Hepatocyte (in vitro differentiated cells): ENCODE measurements around the gene TTC9B. TPM values are rescaled to one million over a fixed set of nuclear protein-coding genes. Genes with fewer than 3 reads are reported as not detected.

Experiments used
- DNase-seq: peaks from one replicate; pipeline ENCODE4 v3.0.0-alpha.2; 2016; ENCODE audit warnings: low spot score
- H2AFZ ChIP-seq: fragments of 200-600 bp; sonication (generic); 2 replicates; pipeline ENCODE4 v1.6.0; 2016; ENCODE audit warnings: antibody characterized with exemption, mild to moderate bottlenecking
- H3K27ac ChIP-seq: fragments of 200-600 bp; sonication (generic); 2 replicates; pipeline ENCODE4 v1.5.1; 2016; ENCODE audit warnings: mild to moderate bottlenecking
- H3K27me3 ChIP-seq: fragments of 200-600 bp; sonication (generic); 2 replicates; pipeline ENCODE4 v1.6.1; 2016
- H3K36me3 ChIP-seq: fragments of 200-600 bp; sonication (generic); replicated peaks from 2 replicates; pipeline ENCODE4 v1.5.1; 2016; ENCODE audit warnings: low read depth; ENCODE audit not compliant: insufficient read depth
- H3K4me1 ChIP-seq: fragments of 200-600 bp; sonication (generic); 2 replicates; pipeline ENCODE4 v1.5.1; 2016; ENCODE audit warnings: mild to moderate bottlenecking, moderate library complexity; ENCODE audit not compliant: insufficient read depth
- H3K4me2 ChIP-seq: fragments of 200-600 bp; sonication (generic); 2 replicates; pipeline ENCODE4 v1.6.0; 2016
- H3K4me3 ChIP-seq: fragments of 200-600 bp; sonication (generic); 2 replicates; pipeline ENCODE4 v1.5.1; 2016; ENCODE audit warnings: mild to moderate bottlenecking
- H3K79me2 ChIP-seq: fragments of 200-600 bp; sonication (generic); 2 replicates; pipeline ENCODE4 v1.6.0; 2017; ENCODE audit warnings: mild to moderate bottlenecking
- H3K9me2 ChIP-seq: fragments of 200-600 bp; sonication (generic); replicated peaks from 2 replicates; pipeline ENCODE4 v1.6.0; 2017; ENCODE audit warnings: mild to moderate bottlenecking; ENCODE audit not compliant: insufficient read depth
- H3K9me3 ChIP-seq: fragments of 200-600 bp; sonication (generic); 2 replicates; pipeline ENCODE4 v1.5.1; 2016; ENCODE audit warnings: low read depth, mild to moderate bottlenecking
- H4K20me1 ChIP-seq: fragments of 200-600 bp; sonication (generic); 2 replicates; pipeline ENCODE4 v1.6.0; 2016; ENCODE audit warnings: mild to moderate bottlenecking; ENCODE audit not compliant: insufficient read depth, poor library complexity, severe bottlenecking
- CTCF ChIP-seq: fragments of 200-600 bp; sonication (generic); IDR thresholded peaks from 2 replicates; pipeline ENCODE4 v1.5.1; 2016; ENCODE audit warnings: antibody characterized with exemption, mild to moderate bottlenecking; ENCODE audit not compliant: poor library complexity
- EZH2 ChIP-seq: fragments of 200-600 bp; sonication (generic); IDR thresholded peaks from 2 replicates; pipeline ENCODE4 v1.6.1; 2016; ENCODE audit warnings: antibody characterized with exemption, mild to moderate bottlenecking, borderline replicate concordance
- EZH2phosphoT487 ChIP-seq: fragments of 200-600 bp; sonication (generic); IDR thresholded peaks from one replicate; pipeline ENCODE4 v1.6.1; 2018; ENCODE audit warnings: antibody characterized with exemption, mild to moderate bottlenecking, low read depth, moderate library complexity; ENCODE audit not compliant: unreplicated experiment, severe bottlenecking
- WGBS: methylation state at CpG from one replicate; pipeline ENCODE4 v1.1.6; 2016; ENCODE audit warnings: low lambda C conversion rate; ENCODE audit errors: missing lambda C conversion rate; 5-methylcytosine and 5-hydroxymethylcytosine counted together
- polyA plus RNA-seq: library from polyadenylated mRNA; unstranded; fragments of >200 nt; fragmentation: Nextera tagmentation; extraction: Ambion mirVana; gene quantifications from 2 replicates; pipeline ENCODE4 v1.2.1, GENCODE V29; 2016
- total RNA-seq: library from RNA; depleted of rRNA; stranded (reverse); fragments of >200 nt; gene quantifications from 2 replicates; pipeline ENCODE4 v1.2.3, GENCODE V29; 2014

The TTC9B gene
- total and polyA plus RNA-seq, 2 experiments from 2014 or later = 0.21 TPM; not detected in 1

DNA sequence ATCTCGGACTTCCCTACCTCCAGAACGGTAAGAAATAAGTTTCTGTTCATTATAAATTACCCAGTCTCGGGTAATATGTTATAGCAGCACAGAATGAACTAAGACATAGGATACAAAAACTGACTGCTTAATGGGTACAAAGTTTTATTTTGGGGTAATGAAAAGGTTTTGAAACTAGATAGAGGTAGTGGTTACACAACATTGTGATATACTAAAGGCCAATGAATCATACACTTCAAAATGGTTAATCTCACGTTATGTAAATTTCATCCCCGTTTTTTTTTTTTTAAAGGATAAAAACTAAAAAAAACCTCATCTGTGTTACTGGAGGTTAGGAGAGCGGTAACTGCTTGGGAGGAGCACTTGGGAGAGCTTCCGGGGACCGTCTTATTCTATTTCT lies 43.4 kb upstream of the TTC9B start:
- H3K9me3 ChIP-seq = no peaks in the 10 kb centered on the region
- H3K27me3 ChIP-seq = no peaks in the 10 kb centered on the region
- H3K4me3 ChIP-seq = no peak overlapping the region
- H3K36me3 ChIP-seq = no peaks in the 10 kb centered on the region
- H3K4me2 ChIP-seq = no peak overlapping the region
- no peak for DNase-seq
- H3K79me2 ChIP-seq = peaks cover 62% of the 10 kb centered on the region
- no peaks in the 10 kb centered on the region for H3K9me2 ChIP-seq
- TF ChIP-seq EZH2phosphoT487 (no peak), EZH2 (no peak), CTCF (no peak)
- no peaks in the 10 kb centered on the region for H3K4me1 ChIP-seq
- H3K27ac ChIP-seq = no peak overlapping the region
- WGBS = 92% methylated on average over 8 of the region's 8 CpGs
- peaks cover 50% of the 10 kb centered on the region for H4K20me1 ChIP-seq
- H2AFZ ChIP-seq = no peak overlapping the region

GRCh38 chr19:40257096-40257517 lies 38.9 kb upstream of the TTC9B start:
- H3K4me3 ChIP-seq = no peak overlapping the region
- DNase-seq = no peak
- H4K20me1 ChIP-seq = peaks cover 32% of the 10 kb centered on the region
- H2AFZ ChIP-seq = no peak overlapping the region
- 97% methylated on average over 8 of the region's 9 CpGs for WGBS
- no peaks in the 10 kb centered on the region for H3K36me3 ChIP-seq
- H3K4me2 ChIP-seq = no peak overlapping the region
- no peaks in the 10 kb centered on the region for H3K4me1 ChIP-seq
- no peak overlapping the region for H3K27ac ChIP-seq
- peaks cover 54% of the 10 kb centered on the region for H3K79me2 ChIP-seq
- no peak for TF ChIP-seq CTCF
- TF ChIP-seq EZH2phosphoT487 = no peak
- TF ChIP-seq EZH2 = no peak
- H3K9me3 ChIP-seq = no peaks in the 10 kb centered on the region
- no peaks in the 10 kb centered on the region for H3K9me2 ChIP-seq
- no peaks in the 10 kb centered on the region for H3K27me3 ChIP-seq

GRCh38 chr19:40256512-40256911 lies 38.3 kb upstream of the TTC9B start:
- H3K4me1 ChIP-seq = no peaks in the 10 kb centered on the region
- 95% methylated on average over 8 of the region's 8 CpGs for WGBS
- no peaks in the 10 kb centered on the region for H3K27me3 ChIP-seq
- H2AFZ ChIP-seq = no peak overlapping the region
- H3K4me3 ChIP-seq = no peak overlapping the region
- H3K79me2 ChIP-seq = peaks cover 52% of the 10 kb centered on the region
- H4K20me1 ChIP-seq = peaks cover 27% of the 10 kb centered on the region
- no peak overlapping the region for H3K27ac ChIP-seq
- TF ChIP-seq EZH2phosphoT487 (no peak), CTCF (no peak), EZH2 (no peak)
- H3K36me3 ChIP-seq = no peaks in the 10 kb centered on the region
- H3K9me3 ChIP-seq = no peaks in the 10 kb centered on the region
- DNase-seq = no peak
- no peak overlapping the region for H3K4me2 ChIP-seq
- no peaks in the 10 kb centered on the region for H3K9me2 ChIP-seq
